Myometrial cell (primary cell): ENCODE results near the gene NBEAL2. TPM values are rescaled to one million over a fixed set of nuclear protein-coding genes. Genes with fewer than 3 reads are reported as not detected.

ENCODE experiments used
- total RNA-seq: library from RNA; depleted of rRNA; stranded (reverse); fragments of >200 nt; gene quantifications from 2 replicates; pipeline ENCODE4 v1.2.3, GENCODE V29; 2015

The NBEAL2 gene, protein sequence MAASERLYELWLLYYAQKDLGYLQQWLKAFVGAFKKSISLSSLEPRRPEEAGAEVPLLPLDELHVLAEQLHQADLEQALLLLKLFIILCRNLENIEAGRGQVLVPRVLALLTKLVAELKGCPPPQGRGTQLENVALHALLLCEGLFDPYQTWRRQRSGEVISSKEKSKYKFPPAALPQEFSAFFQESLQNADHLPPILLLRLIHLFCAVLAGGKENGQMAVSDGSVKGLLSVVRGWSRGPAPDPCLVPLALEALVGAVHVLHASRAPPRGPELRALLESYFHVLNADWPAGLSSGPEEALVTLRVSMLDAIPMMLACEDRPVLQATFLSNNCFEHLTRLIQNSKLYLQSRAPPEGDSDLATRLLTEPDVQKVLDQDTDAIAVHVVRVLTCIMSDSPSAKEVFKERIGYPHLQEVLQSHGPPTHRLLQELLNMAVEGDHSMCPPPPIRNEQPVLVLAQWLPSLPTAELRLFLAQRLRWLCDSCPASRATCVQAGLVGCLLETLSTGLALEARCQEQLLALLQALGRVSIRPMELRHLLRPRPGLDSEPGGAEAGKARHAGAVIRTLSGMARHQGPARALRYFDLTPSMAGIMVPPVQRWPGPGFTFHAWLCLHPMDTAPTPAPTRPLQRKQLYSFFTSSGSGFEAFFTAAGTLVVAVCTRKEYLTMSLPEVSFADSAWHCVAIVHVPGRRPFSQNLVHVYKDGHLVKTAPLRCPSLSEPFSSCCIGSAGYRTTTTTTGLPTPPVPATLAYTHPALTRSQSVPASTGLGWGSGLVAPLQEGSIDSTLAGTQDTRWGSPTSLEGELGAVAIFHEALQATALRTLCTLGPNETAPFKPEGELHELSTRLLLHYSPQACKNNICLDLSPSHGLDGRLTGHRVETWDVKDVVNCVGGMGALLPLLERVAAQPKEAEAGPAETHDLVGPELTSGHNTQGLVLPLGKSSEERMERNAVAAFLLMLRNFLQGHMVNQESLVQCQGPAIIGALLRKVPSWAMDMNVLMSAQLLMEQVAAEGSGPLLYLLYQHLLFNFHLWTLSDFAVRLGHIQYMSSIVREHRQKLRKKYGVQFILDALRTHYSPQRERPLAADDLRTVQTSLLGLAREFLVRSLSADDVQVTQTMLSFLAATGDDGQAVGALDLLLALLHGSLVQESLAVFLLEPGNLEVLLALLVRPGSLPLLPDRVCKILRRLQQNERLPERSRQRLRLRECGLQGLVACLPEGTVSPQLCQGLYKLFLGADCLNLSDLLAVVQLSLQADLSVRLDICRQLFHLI (N-terminal part only)
- total RNA-seq: 5.0 and 11.2 TPM in 2 replicates

DNA sequence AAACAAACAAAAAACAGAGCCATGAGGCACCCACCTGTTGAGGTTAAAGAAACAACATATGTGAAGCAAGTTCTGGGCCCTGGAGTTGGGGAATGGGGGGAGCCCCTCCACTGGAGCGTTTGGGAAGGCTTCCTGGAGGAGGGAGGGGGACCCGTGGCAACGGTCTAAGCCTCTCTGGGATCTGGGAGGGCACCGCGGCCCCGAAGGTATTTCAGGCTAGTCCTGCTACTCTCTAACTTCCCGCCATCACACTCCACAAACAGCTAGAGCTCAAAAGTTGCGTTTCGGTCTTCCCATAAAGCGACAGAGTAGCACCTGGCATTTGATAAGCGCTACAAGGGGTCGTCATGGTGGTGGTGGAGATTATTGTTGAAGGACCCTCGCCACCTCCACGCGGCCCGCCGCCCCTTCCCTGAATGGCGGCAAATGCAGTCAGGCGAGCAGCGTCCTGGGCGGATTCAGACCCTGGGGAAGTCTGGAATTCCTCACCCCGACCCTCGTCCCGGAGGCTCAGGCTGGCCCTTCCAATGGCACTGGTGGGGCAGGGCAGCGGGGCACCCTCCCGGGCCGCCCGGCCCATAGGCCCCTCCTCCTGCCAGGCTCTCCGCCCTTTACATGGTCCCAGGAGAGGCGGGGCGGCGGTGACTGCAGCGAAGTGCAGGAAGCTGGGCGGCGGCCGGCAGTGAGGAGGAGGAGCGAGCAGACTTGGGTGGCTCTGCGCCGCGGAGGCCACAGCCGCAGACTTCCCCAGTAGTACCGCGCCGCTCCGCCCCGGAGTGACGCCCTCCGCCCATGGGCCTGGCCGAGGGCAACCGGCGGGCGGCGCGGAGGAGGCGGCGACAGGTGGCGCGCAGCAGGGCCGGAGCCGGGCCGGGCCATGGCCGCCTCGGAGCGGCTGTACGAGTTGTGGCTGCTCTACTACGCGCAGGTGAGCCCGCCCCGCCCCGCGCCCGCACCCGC, at the start of gene NBEAL2:
Gene NBEAL2, plus strand, starts transcription at position 682 of the 960 bp plus-strand sequence. Its CDS starts 196 bp downstream, at position 878.

DNA sequence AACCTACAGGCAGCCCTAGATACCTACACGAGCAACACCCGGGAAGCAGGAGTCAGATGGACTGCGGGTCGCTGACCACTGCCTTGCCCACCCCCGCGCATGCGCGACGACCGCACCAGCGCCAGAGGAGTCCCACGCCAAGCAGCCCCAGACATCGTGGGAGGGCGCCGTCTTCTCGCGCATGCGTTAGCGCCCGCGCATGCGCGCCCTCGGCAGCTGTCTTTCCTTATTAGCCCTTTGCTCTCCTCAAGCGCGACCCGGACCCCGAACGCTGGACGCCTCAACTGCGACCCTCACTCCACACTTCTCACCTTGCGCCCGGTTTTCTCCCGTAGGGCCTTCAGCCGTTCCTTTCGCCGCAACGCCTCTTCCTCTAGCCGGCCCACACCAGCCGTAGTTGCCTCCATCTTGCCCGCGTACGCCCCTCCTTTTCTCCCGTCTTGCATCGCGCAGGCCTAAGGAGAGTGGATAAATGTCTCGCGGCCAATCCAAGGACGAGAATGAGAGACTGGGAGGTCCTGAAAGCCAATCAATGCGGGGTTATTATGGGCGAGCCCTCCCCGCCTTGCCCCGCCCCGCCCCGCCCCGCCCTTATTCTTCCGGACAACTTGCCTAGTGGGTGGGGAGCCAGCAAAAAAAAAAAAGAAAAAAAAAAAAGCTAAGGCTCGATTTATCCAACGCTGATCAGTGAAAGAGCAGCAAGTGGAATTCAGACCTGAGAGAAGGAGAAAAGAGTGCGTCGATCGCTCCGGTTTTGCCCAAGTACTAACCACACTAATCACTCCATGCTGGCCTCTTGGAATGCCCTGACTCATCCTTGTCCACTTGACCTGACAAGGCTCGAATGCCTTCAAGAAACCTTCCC, 2.9 kb upstream of the NBEAL2 start, which contains the start of gene CCDC12:
Gene CCDC12, minus strand, starts transcription at position 420 of the 865 bp plus-strand sequence. Its CDS starts 13 bp downstream, at position 407.

Other genes starting within 250 kb of the NBEAL2 start
- not detected in 2 replicates for gene MYL3, start 116.2 kb upstream of the NBEAL2 start, total RNA-seq
- 1.4 and 1.6 TPM in 2 replicates for gene PTH1R, start 101.9 kb upstream of the NBEAL2 start, total RNA-seq
- gene CCDC12, start 2.9 kb upstream of the NBEAL2 start, total RNA-seq: 24.8 and 31.4 TPM in 2 replicates
- 10.7 and 18.1 TPM in 2 replicates for gene SETD2, start 184.4 kb downstream of the NBEAL2 start, total RNA-seq